ENCODE data around the gene USP31. TPM values are rescaled to one million over a fixed set of nuclear protein-coding genes. Genes with fewer than 3 reads are reported as not detected.
A peak's percentile ranks its signal among the peaks of the same experiment; 100 is the strongest.

USP31 gene
- total RNA-seq, 1 experiment from 2014 or later = 3.3 TPM

- in situ Hi-C loops (cut with HindIII; ENCODE audit: low pct_unique_long_range_greater_than_20kb, low sequenced_read_pairs) = no loop called here
- peak; percentile 10 for DNase-seq (ENCODE audit: low read depth, low spot score)
Observed at GRCh38 chr16:23020084-23020483, 129.2 kb downstream of the USP31 start.

- DNase-seq (ENCODE audit: low read depth, low spot score) = no peak
- in situ Hi-C loops (cut with HindIII; ENCODE audit: low pct_unique_long_range_greater_than_20kb, low sequenced_read_pairs) = no loop called here
Observed at GRCh38 chr16:23016368-23016767, 132.9 kb downstream of the USP31 start.

- no peak for DNase-seq (ENCODE audit: low read depth, low spot score)
- in situ Hi-C loops (cut with HindIII; ENCODE audit: low pct_unique_long_range_greater_than_20kb, low sequenced_read_pairs) = no loop called here
Observed at GRCh38 chr16:23015580-23015979, 133.7 kb downstream of the USP31 start.

- in situ Hi-C loops (cut with HindIII; ENCODE audit: low pct_unique_long_range_greater_than_20kb, low sequenced_read_pairs) = no loop called here
- no peak for DNase-seq (ENCODE audit: low read depth, low spot score)
Observed at GRCh38 chr16:23014592-23014991, 134.7 kb downstream of the USP31 start.

Other genes starting within 250 kb of the USP31 start
- gene SCNN1G, start 33.3 kb upstream of the USP31 start, total RNA-seq (2014; rRNA removed; shearing (Covaris generic)) = not detected in 2 replicates
- gene SCNN1B, start 152.8 kb upstream of the USP31 start, total RNA-seq (2014; rRNA removed; shearing (Covaris generic)) = not detected in 2 replicates